ENCODE results near the gene PLA2G5. TPM values are rescaled to one million over a fixed set of nuclear protein-coding genes. Genes with fewer than 3 reads are reported as not detected.

Gene PLA2G5
- total and polyA plus RNA-seq, 2 of the 4 experiments (the other 2 are of a cell fraction) = not detected

GRCh38 chr1:20125100-20125499 lies 55.1 kb downstream of the PLA2G5 start:
- H2AFZ ChIP-seq (replicated peaks; ENCODE audit: low read length, poor library complexity) = no peak overlapping the region
- H3K23ac ChIP-seq (ENCODE audit: low read depth, low read length) = no peak overlapping the region
- TF ChIP-seq MXI1 (IDR thresholded peaks at IDR 0.05; ENCODE audit: borderline replicate concordance, low read depth, low read length) (no peak), MAZ (IDR thresholded peaks at IDR 0.05; ENCODE audit: borderline replicate concordance, low read depth, low read length) (no peak), RAD21 (IDR thresholded peaks at IDR 0.05; ENCODE audit: low read length) (no peak), CHD1 (IDR thresholded peaks at IDR 0.05; ENCODE audit: low read depth, low read length) (no peak), SMC3 (IDR thresholded peaks at IDR 0.05; ENCODE audit: low read depth, low read length) (no peak), CTCF (conservative IDR thresholded peaks at IDR 0.05; ENCODE audit: low read depth, low read length) (no peak), RCOR1 (IDR thresholded peaks at IDR 0.05; ENCODE audit: insufficient replicate concordance, low read length) (no peak), USF2 (IDR thresholded peaks at IDR 0.05; ENCODE audit: low read depth, low read length) (no peak), RFX5 (IDR thresholded peaks at IDR 0.05; ENCODE audit: low read depth, low read length) (no peak), BHLHE40 (IDR thresholded peaks at IDR 0.05; ENCODE audit: low read depth, low read length) (no peak), MAFK (IDR thresholded peaks at IDR 0.05; ENCODE audit: low read depth, low read length) (no peak), CEBPB (IDR thresholded peaks at IDR 0.05; ENCODE audit: low read depth, low read length) (no peak)
- H3K14ac ChIP-seq (replicated peaks; ENCODE audit: low read depth, low read length) = no peak overlapping the region
- intact Hi-C loops (cut with micrococcal nuclease) = no loop called here
- H3K9ac ChIP-seq (ENCODE audit: low read depth, low read length) = no peak overlapping the region
- no peaks in the 10 kb centered on the region for H3K9me3 ChIP-seq (ENCODE audit: control insufficient read depth, insufficient read depth, low read length)
- H3K4me2 ChIP-seq (ENCODE audit: low read depth, low read length) = no peak overlapping the region
- H3K9me1 ChIP-seq (ENCODE audit: insufficient read depth, low read length) = no peaks in the 10 kb centered on the region
- DNase-seq (no peak), ATAC-seq (ENCODE audit: low read depth) (no peak)
- no peak overlapping the region for H3K18ac ChIP-seq (ENCODE audit: low read depth, low read length)
- H2AK5ac ChIP-seq (ENCODE audit: low read depth, low read length) = no peak overlapping the region
- no peak overlapping the region for H2BK5ac ChIP-seq (ENCODE audit: low read depth, low read length, poor library complexity, severe bottlenecking)
- no TSS peak for BruUV-seq (replicated peaks)
- no peaks in the 10 kb centered on the region for H3K36me3 ChIP-seq (ENCODE audit: control insufficient read depth, insufficient read depth, low read length)
- in situ Hi-C loops (cut with MboI; ENCODE audit: low sequenced_read_pairs) = no loop called here
- H3K4me1 ChIP-seq (ENCODE audit: control insufficient read depth, insufficient read depth, low read length) = no peaks in the 10 kb centered on the region
- H2AK9ac ChIP-seq (replicated peaks; ENCODE audit: low read depth, low read length, poor library complexity) = no peak overlapping the region
- dilution Hi-C loops (cut with HindIII; ENCODE audit: low sequenced_read_pairs, unreplicated experiment) = no loop called here
- no peak overlapping the region for H3K56ac ChIP-seq (ENCODE audit: extremely low read depth, insufficient read depth, low read length)
- H2BK120ac ChIP-seq (ENCODE audit: low read depth, low read length) = no peak overlapping the region
- no peak overlapping the region for H3K27ac ChIP-seq (ENCODE audit: insufficient read depth, low read length)
- ChIA-PET CTCF (interaction anchor here (0.9 kb wide), 1 partner anchor 10 kb away, joined by 3 read pairs; no protein-coding TSS in a partner anchor), POLR2A (ENCODE audit: unreplicated experiment) (no interaction called here)
- H2BK20ac ChIP-seq (ENCODE audit: low read depth, low read length) = no peak overlapping the region
- no peak overlapping the region for H4K5ac ChIP-seq (ENCODE audit: low read depth, low read length)
- H2BK15ac ChIP-seq (ENCODE audit: low read depth, low read length) = no peak overlapping the region
- no peak overlapping the region for H4K8ac ChIP-seq (ENCODE audit: low read depth in 2 of 2, low read length in 2 of 2)
- WGBS, 2 experiments (ENCODE audit: extremely low coverage in 2 of 2, insufficient read length in 1 of 2) = 64% methylated on average over 3 of the region's 10 CpGs; no CpG with 5 or more reads in 1 of the 2 experiments
- H4K91ac ChIP-seq (ENCODE audit: insufficient read depth, low read depth, low read length) = no peak overlapping the region
- H4K20me1 ChIP-seq (ENCODE audit: insufficient read depth, low read length) = no peaks in the 10 kb centered on the region
- H3K27me3 ChIP-seq (ENCODE audit: control insufficient read depth, insufficient read depth, low read length) = peaks cover 15% of the 10 kb centered on the region
- no peak overlapping the region for H3K4me3 ChIP-seq (ENCODE audit: insufficient read depth, low read depth, low read length)
- no peaks in the 10 kb centered on the region for H3K79me1 ChIP-seq (ENCODE audit: low read depth in 1 of 2, low read length in 2 of 2)
- no peak overlapping the region for H3K4ac ChIP-seq (ENCODE audit: low read depth, low read length)

Measured in IMR-90 (cell line).